ENCODE results near the gene TCF25. TPM values are rescaled to one million over a fixed set of nuclear protein-coding genes. Genes with fewer than 3 reads are reported as not detected.
"Not testable (repeated sequence)": the region's sequence is repeated elsewhere in the genome, so short reads cannot be mapped to it uniquely, and the experiment has no call there.

TCF25 gene
- total RNA-seq, 1 donor from 2014 or later = 194 TPM

GRCh38 chr16:89836484-89836883, 36.9 kb upstream of the TCF25 start:
- DNase-seq; H3K9me3 Mint-ChIP-seq; H3K4me3 Mint-ChIP-seq; H3K36me3 Mint-ChIP-seq (ENCODE audit: low read depth); H3K27me3 Mint-ChIP-seq; intact Hi-C loops (cut with micrococcal nuclease); H3K27ac Mint-ChIP-seq: not testable (repeated sequence)
- H3K4me1 Mint-ChIP-seq = peaks cover 20% of the 10 kb centered on the region

- no peaks in the 10 kb centered on the region for H3K9me3 Mint-ChIP-seq
- peak overlapping the region; percentile 60 for H3K4me3 Mint-ChIP-seq
- no peaks in the 10 kb centered on the region for H3K36me3 Mint-ChIP-seq (ENCODE audit: low read depth)
- H3K27me3 Mint-ChIP-seq = peaks cover 2% of the 10 kb centered on the region
- intact Hi-C loops (cut with micrococcal nuclease) = no loop called here
- DNase-seq = no peak
- peaks cover 20% of the 10 kb centered on the region for H3K4me1 Mint-ChIP-seq
- H3K27ac Mint-ChIP-seq = no peak overlapping the region
Measured at GRCh38 chr16:89837014-89837546, 36.3 kb upstream of the TCF25 start.

GRCh38 chr16:89841275-89841674, 32.1 kb upstream of the TCF25 start:
- no peak overlapping the region for H3K4me3 Mint-ChIP-seq

GRCh38 chr16:89842471-89843408, 30.7 kb upstream of the TCF25 start:
- H3K9me3 Mint-ChIP-seq = no peaks in the 10 kb centered on the region
- no peak overlapping the region for H3K4me3 Mint-ChIP-seq
- H3K4me1 Mint-ChIP-seq = peaks cover 18% of the 10 kb centered on the region
- intact Hi-C loops (cut with micrococcal nuclease) = no loop called here
- H3K27me3 Mint-ChIP-seq = no peaks in the 10 kb centered on the region
- no peaks in the 10 kb centered on the region for H3K36me3 Mint-ChIP-seq (ENCODE audit: low read depth)
- no peak overlapping the region for H3K27ac Mint-ChIP-seq
- DNase-seq = no peak

More at GRCh38 chr16:89841275-89841674, 32.1 kb upstream of the TCF25 start:
- Mint-ChIP-seq H3K27ac (peak overlapping the region; percentile 43), H3K4me1 (peaks cover 24% of the 10 kb centered on the region), H3K9me3 (no peaks in the 10 kb centered on the region), H3K36me3 (ENCODE audit: low read depth) (no peaks in the 10 kb centered on the region), H3K27me3 (no peaks in the 10 kb centered on the region)
- intact Hi-C loops (cut with micrococcal nuclease) = no loop called here
- peak; percentile 83 for DNase-seq

- H3K4me3 Mint-ChIP-seq = no peak overlapping the region
- H3K27ac Mint-ChIP-seq = no peak overlapping the region
- H3K27me3 Mint-ChIP-seq = no peaks in the 10 kb centered on the region
- H3K36me3 Mint-ChIP-seq (ENCODE audit: low read depth) = no peaks in the 10 kb centered on the region
- DNase-seq = no peak
- no peaks in the 10 kb centered on the region for H3K9me3 Mint-ChIP-seq
- peaks cover 12% of the 10 kb centered on the region for H3K4me1 Mint-ChIP-seq
- intact Hi-C loops (cut with micrococcal nuclease) = no loop called here
Measured at GRCh38 chr16:89843409-89844350, 29.7 kb upstream of the TCF25 start.

- no peak overlapping the region for H3K27ac Mint-ChIP-seq
- intact Hi-C loops (cut with micrococcal nuclease) = no loop called here
- no peaks in the 10 kb centered on the region for H3K9me3 Mint-ChIP-seq
- no peak overlapping the region for H3K4me3 Mint-ChIP-seq
- DNase-seq = no peak
- no peaks in the 10 kb centered on the region for H3K27me3 Mint-ChIP-seq
- peaks cover 10% of the 10 kb centered on the region for H3K4me1 Mint-ChIP-seq
- no peaks in the 10 kb centered on the region for H3K36me3 Mint-ChIP-seq (ENCODE audit: low read depth)
Measured at GRCh38 chr16:89844739-89845339, 28.6 kb upstream of the TCF25 start.

GRCh38 chr16:89845417-89845816, 28.0 kb upstream of the TCF25 start:
- no peak overlapping the region for H3K27ac Mint-ChIP-seq
- intact Hi-C loops (cut with micrococcal nuclease) = no loop called here
- no peak overlapping the region for H3K4me3 Mint-ChIP-seq
- no peaks in the 10 kb centered on the region for H3K27me3 Mint-ChIP-seq
- no peaks in the 10 kb centered on the region for H3K9me3 Mint-ChIP-seq
- peak; percentile 67 for DNase-seq
- no peaks in the 10 kb centered on the region for H3K36me3 Mint-ChIP-seq (ENCODE audit: low read depth)
- H3K4me1 Mint-ChIP-seq = peaks cover 10% of the 10 kb centered on the region

- Mint-ChIP-seq H3K27me3 (no peaks in the 10 kb centered on the region), H3K36me3 (ENCODE audit: low read depth) (no peaks in the 10 kb centered on the region), H3K4me1 (peaks cover 4% of the 10 kb centered on the region), H3K9me3 (no peaks in the 10 kb centered on the region), H3K4me3 (no peak overlapping the region), H3K27ac (no peak overlapping the region)
- no peak for DNase-seq
- intact Hi-C loops (cut with micrococcal nuclease) = no loop called here
Measured at GRCh38 chr16:89847051-89847939, 26.1 kb upstream of the TCF25 start.

- Mint-ChIP-seq H3K9me3 (no peaks in the 10 kb centered on the region), H3K27me3 (no peaks in the 10 kb centered on the region), H3K4me3 (no peak overlapping the region), H3K4me1 (peaks cover 4% of the 10 kb centered on the region), H3K36me3 (ENCODE audit: low read depth) (no peaks in the 10 kb centered on the region), H3K27ac (no peak overlapping the region)
- intact Hi-C loops (cut with micrococcal nuclease) = no loop called here
- no peak for DNase-seq
Measured at GRCh38 chr16:89847940-89848297, 25.5 kb upstream of the TCF25 start.

GRCh38 chr16:89848974-89849373, 24.4 kb upstream of the TCF25 start:
- Mint-ChIP-seq H3K4me3 (no peak overlapping the region), H3K9me3 (no peaks in the 10 kb centered on the region), H3K4me1 (peaks cover 4% of the 10 kb centered on the region), H3K36me3 (ENCODE audit: low read depth) (no peaks in the 10 kb centered on the region), H3K27me3 (no peaks in the 10 kb centered on the region), H3K27ac (no peak overlapping the region)
- intact Hi-C loops (cut with micrococcal nuclease) = no loop called here
- DNase-seq = no peak

- H3K27me3 Mint-ChIP-seq = peaks cover 1% of the 10 kb centered on the region
- H3K4me3 Mint-ChIP-seq = no peak overlapping the region
- H3K27ac Mint-ChIP-seq = no peak overlapping the region
- H3K36me3 Mint-ChIP-seq (ENCODE audit: low read depth) = no peaks in the 10 kb centered on the region
- no peaks in the 10 kb centered on the region for H3K4me1 Mint-ChIP-seq
- intact Hi-C loops (cut with micrococcal nuclease) = no loop called here
- DNase-seq = no peak
- H3K9me3 Mint-ChIP-seq = no peaks in the 10 kb centered on the region
Measured at GRCh38 chr16:89853306-89853993, 19.9 kb upstream of the TCF25 start.

- H3K4me3 Mint-ChIP-seq = no peak overlapping the region
- H3K9me3 Mint-ChIP-seq = no peaks in the 10 kb centered on the region
- no peaks in the 10 kb centered on the region for H3K4me1 Mint-ChIP-seq
- intact Hi-C loops (cut with micrococcal nuclease) = no loop called here
- no peaks in the 10 kb centered on the region for H3K36me3 Mint-ChIP-seq (ENCODE audit: low read depth)
- no peak for DNase-seq
- H3K27me3 Mint-ChIP-seq = peaks cover 1% of the 10 kb centered on the region
- no peak overlapping the region for H3K27ac Mint-ChIP-seq
Measured at GRCh38 chr16:89855301-89855945, 18.0 kb upstream of the TCF25 start.

All from activated CD4-positive, alpha-beta T cell treated with anti-CD3 and anti-CD28 coated beads, Interleukin-2, amount 10 ng/mL, durations not matched to agents 24 days and 14 days (primary cell).